Smooth muscle cell (in vitro differentiated cells): ENCODE results near the gene OOSP4B. TPM values are rescaled to one million over a fixed set of nuclear protein-coding genes. Genes with fewer than 3 reads are reported as not detected.
"Not testable (repeated sequence)": the region's sequence is repeated elsewhere in the genome, so short reads cannot be mapped to it uniquely, and the experiment has no call there.

Source experiments
- DNase-seq: peaks from one replicate; lab custom pipeline; 2025; ENCODE audit not compliant: unreplicated experiment; lab: John Stamatoyannopoulos, UW
- H2AFZ ChIP-seq: fragments of 200-600 bp; sonication (generic); 2 replicates; pipeline ENCODE4 v1.6.0; 2016; ENCODE audit warnings: antibody characterized with exemption, low read depth, mild to moderate bottlenecking
- H3F3A ChIP-seq: fragments of 200-600 bp; sonication (generic); 2 replicates; pipeline ENCODE4 v1.6.0; 2017; ENCODE audit warnings: antibody characterized with exemption, low read depth
- H3K27ac ChIP-seq: fragments of 200-600 bp; sonication (generic); 2 replicates; pipeline ENCODE4 v1.5.1; 2016; ENCODE audit warnings: low read depth, mild to moderate bottlenecking
- H3K27me3 ChIP-seq: fragments of 200-600 bp; sonication (generic); 2 replicates; pipeline ENCODE4 v1.6.1; 2016; ENCODE audit warnings: low read depth, mild to moderate bottlenecking
- H3K36me3 ChIP-seq: fragments of 200-600 bp; sonication (generic); 2 replicates; pipeline ENCODE4 v1.5.1; 2016; ENCODE audit warnings: low read depth
- H3K4me1 ChIP-seq: fragments of 200-600 bp; sonication (generic); 2 replicates; pipeline ENCODE4 v1.5.1; 2016; ENCODE audit warnings: low read depth
- H3K4me2 ChIP-seq: fragments of 200-600 bp; sonication (generic); 2 replicates; pipeline ENCODE4 v1.6.0; 2016; ENCODE audit warnings: mild to moderate bottlenecking
- H3K4me3 ChIP-seq: fragments of 200-600 bp; sonication (generic); 2 replicates; pipeline ENCODE4 v1.5.1; 2016; ENCODE audit warnings: mild to moderate bottlenecking
- H3K79me2 ChIP-seq: fragments of 200-600 bp; sonication (generic); 2 replicates; pipeline ENCODE4 v1.6.0; 2016; ENCODE audit warnings: low read depth, mild to moderate bottlenecking
- H3K9ac ChIP-seq: fragments of 200-600 bp; sonication (generic); 2 replicates; pipeline ENCODE4 v1.6.0; 2016; ENCODE audit warnings: low read depth
- H3K9me3 ChIP-seq: fragments of 200-600 bp; sonication (generic); replicated peaks from 2 replicates; pipeline ENCODE4 v1.5.1; 2016; ENCODE audit warnings: low read depth
- H4K20me1 ChIP-seq: fragments of 200-600 bp; sonication (generic); 2 replicates; pipeline ENCODE4 v1.6.0; 2016; ENCODE audit warnings: low read depth
- WGBS: methylation state at CpG from one replicate; pipeline ENCODE4 v1.1.7; 2016; ENCODE audit warnings: low lambda C conversion rate; 5-methylcytosine and 5-hydroxymethylcytosine counted together
- polyA plus RNA-seq: library from polyadenylated mRNA; unstranded; fragments of >200 nt; fragmentation: Nextera tagmentation; extraction: Ambion mirVana; gene quantifications from 2 replicates; pipeline ENCODE4 v1.2.1, GENCODE V29; 2016
- total RNA-seq: library from RNA; depleted of rRNA; stranded (reverse); fragments of >200 nt; gene quantifications from 2 replicates; pipeline ENCODE4 v1.2.3, GENCODE V29; 2014
- TF ChIP-seq, protein P1 (sequence below): fragments of 200-600 bp; sonication (generic); IDR thresholded peaks from 2 replicates; pipeline ENCODE4 v1.5.1; 2017; ENCODE audit warnings: borderline replicate concordance, mild to moderate bottlenecking, antibody characterized with exemption; ENCODE audit not compliant: insufficient read depth, poor library complexity, severe bottlenecking

OOSP4B gene
- total and polyA plus RNA-seq, 2 experiments from 2014 or later = not detected

GRCh38 chr11:60064111-60064510 is 47.1 kb downstream of the OOSP4B start:
- Histone ChIP-seq H3K27ac (no peak overlapping the region), H3K9me3 (no peaks in the 10 kb centered on the region), H3K4me2 (no peak overlapping the region), H3F3A (no peaks in the 10 kb centered on the region), H3K79me2 (no peaks in the 10 kb centered on the region), H3K27me3 (no peaks in the 10 kb centered on the region), H3K9ac (no peak overlapping the region), H3K4me1 (no peaks in the 10 kb centered on the region), H4K20me1 (no peaks in the 10 kb centered on the region), H2AFZ (no peak overlapping the region), H3K4me3 (no peak overlapping the region), H3K36me3 (no peaks in the 10 kb centered on the region)
- TF ChIP-seq, protein P1, sequence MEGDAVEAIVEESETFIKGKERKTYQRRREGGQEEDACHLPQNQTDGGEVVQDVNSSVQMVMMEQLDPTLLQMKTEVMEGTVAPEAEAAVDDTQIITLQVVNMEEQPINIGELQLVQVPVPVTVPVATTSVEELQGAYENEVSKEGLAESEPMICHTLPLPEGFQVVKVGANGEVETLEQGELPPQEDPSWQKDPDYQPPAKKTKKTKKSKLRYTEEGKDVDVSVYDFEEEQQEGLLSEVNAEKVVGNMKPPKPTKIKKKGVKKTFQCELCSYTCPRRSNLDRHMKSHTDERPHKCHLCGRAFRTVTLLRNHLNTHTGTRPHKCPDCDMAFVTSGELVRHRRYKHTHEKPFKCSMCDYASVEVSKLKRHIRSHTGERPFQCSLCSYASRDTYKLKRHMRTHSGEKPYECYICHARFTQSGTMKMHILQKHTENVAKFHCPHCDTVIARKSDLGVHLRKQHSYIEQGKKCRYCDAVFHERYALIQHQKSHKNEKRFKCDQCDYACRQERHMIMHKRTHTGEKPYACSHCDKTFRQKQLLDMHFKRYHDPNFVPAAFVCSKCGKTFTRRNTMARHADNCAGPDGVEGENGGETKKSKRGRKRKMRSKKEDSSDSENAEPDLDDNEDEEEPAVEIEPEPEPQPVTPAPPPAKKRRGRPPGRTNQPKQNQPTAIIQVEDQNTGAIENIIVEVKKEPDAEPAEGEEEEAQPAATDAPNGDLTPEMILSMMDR = no peak
- WGBS = 48% methylated on average over 1 of the region's 1 CpG
- DNase-seq = no peak

DNA sequence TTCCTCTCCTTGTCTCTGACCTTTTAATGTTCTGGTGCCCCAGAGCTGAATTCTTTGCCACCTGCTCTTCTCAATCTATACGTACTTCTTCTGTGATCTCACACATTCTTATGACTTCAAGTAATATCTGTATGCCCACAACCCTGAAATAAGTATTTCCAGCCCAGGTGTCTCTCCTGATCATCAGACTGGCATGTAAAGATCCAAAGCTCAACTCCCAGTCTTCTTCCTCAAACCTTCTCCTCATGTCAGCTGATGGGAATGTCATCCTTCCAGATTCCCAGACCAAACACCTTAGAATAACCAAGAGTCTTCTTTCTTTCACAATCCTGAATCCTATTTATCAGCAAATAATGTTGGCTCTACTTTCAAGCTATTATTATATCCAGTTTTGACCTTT is 48.8 kb downstream of the OOSP4B start:
- H3K36me3 ChIP-seq = no peaks in the 10 kb centered on the region
- H3K4me2 ChIP-seq = no peak overlapping the region
- no peak overlapping the region for H2AFZ ChIP-seq
- H3K79me2 ChIP-seq = no peaks in the 10 kb centered on the region
- 76% methylated on average over 1 of the region's 1 CpG for WGBS
- H3K4me3 ChIP-seq = no peak overlapping the region
- H3K4me1 ChIP-seq = no peaks in the 10 kb centered on the region
- H3K27ac ChIP-seq = no peak overlapping the region
- no peaks in the 10 kb centered on the region for H3K9me3 ChIP-seq
- TF ChIP-seq, protein P1 = no peak
- H3K27me3 ChIP-seq = no peaks in the 10 kb centered on the region
- H3F3A ChIP-seq = no peaks in the 10 kb centered on the region
- no peaks in the 10 kb centered on the region for H4K20me1 ChIP-seq
- H3K9ac ChIP-seq = no peak overlapping the region
- no peak for DNase-seq

GRCh38 chr11:60069450-60069849 is 52.5 kb downstream of the OOSP4B start:
- Histone ChIP-seq H3K9me3 (no peaks in the 10 kb centered on the region), H3K27me3 (no peaks in the 10 kb centered on the region), H3K4me1 (no peaks in the 10 kb centered on the region), H2AFZ (no peak overlapping the region), H3K9ac (no peak overlapping the region), H3K27ac (no peak overlapping the region), H4K20me1 (no peaks in the 10 kb centered on the region), H3K79me2 (no peaks in the 10 kb centered on the region), H3K4me2 (no peak overlapping the region), H3K4me3 (no peak overlapping the region), H3K36me3 (no peaks in the 10 kb centered on the region), H3F3A (no peaks in the 10 kb centered on the region)
- TF ChIP-seq, protein P1 = no peak
- DNase-seq = no peak
- 65% methylated on average over 2 of the region's 2 CpGs for WGBS

GRCh38 chr11:60071644-60072043 is 54.7 kb downstream of the OOSP4B start:
- not testable (repeated sequence) for H3K4me2 ChIP-seq, H3K4me3 ChIP-seq, H3K27ac ChIP-seq, H3K27me3 ChIP-seq, DNase-seq, H4K20me1 ChIP-seq, H3K36me3 ChIP-seq, H3K4me1 ChIP-seq, H3K79me2 ChIP-seq, H3K9me3 ChIP-seq, H3K9ac ChIP-seq, H2AFZ ChIP-seq, H3F3A ChIP-seq
- 81% methylated on average over 6 of the region's 6 CpGs for WGBS
